HepG2 (cell line): ENCODE measurements around the gene ARHGAP15. TPM values are rescaled to one million over a fixed set of nuclear protein-coding genes. Genes with fewer than 3 reads are reported as not detected.

Experiments used
- ATAC-seq: fragments of 200-7000 bp; cut with Tn5 transposase; 3 replicates; pipeline ENCODE4 v1.9.1; 2020; ENCODE audit warnings: mild to moderate bottlenecking, moderate library complexity
- BruUV-seq: library from RNA; stranded (reverse); fragments of 400-500 nt; replicated peaks from 2 replicates; lab custom pipeline; 2021; lab: Mats Ljungman, UMichigan
- CTCF ChIA-PET: fragments of 300-600 bp; formaldehyde crosslinking; extraction: SDS; loops from one replicate; lab custom pipeline; 2021; ENCODE audit warnings: low total read pairs, inconsistent platforms, low intra/inter-chr PET ratio; lab: Yijun Ruan, JAX
- POLR2A ChIA-PET: fragments of 350-600 bp; sonication (Branson Sonifier 250); formaldehyde crosslinking; loops from one replicate; lab custom pipeline; 2020; ENCODE audit warnings: antibody characterized with exemption, inconsistent platforms; lab: Yijun Ruan, JAX
- DNase-seq: peaks from one replicate; pipeline ENCODE4 v3.0.0-alpha.2; 2015; ENCODE audit warnings: low spot score
- FAIRE-seq: peaks from 3 replicates; lab custom pipeline; 2011; peaks lifted over from hg19 to GRCh38; lab: Jason Lieb, UNC
- H2AFZ ChIP-seq: one replicate; pipeline ENCODE4 v1.6.1; 2011; ENCODE audit warnings: low read length, inconsistent platforms
- H3K27ac ChIP-seq: fragments of 300-600 bp; 3 replicates; pipeline ENCODE4 v1.8.0; 2011; ENCODE audit warnings: mixed run types, mild to moderate bottlenecking, mixed read lengths, low read length, inconsistent platforms; ENCODE audit not compliant: insufficient read depth; ENCODE audit errors: extremely low read length
- H3K27me3 ChIP-seq, 2 experiments: fragments of 200-600 bp in 1 of 2; 2 replicates in 1 of 2; 3 replicates in 1 of 2; pipeline versions ENCODE4 v1.6.0 to v1.8.0; 2011; ENCODE audit warnings: low read length in 2 of 2, mild to moderate bottlenecking in 2 of 2, moderate library complexity in 2 of 2, inconsistent platforms in 1 of 2; ENCODE audit not compliant: insufficient read depth in 2 of 2, control insufficient read depth in 1 of 2
- H3K36me3 ChIP-seq, 2 experiments: fragments of 200-600 bp in 1 of 2; replicated peaks in 1 of 2; 2 replicates in 1 of 2; 3 replicates in 1 of 2; pipeline versions ENCODE4 v1.5.1 to v1.8.0; 2011; ENCODE audit warnings: low read length in 2 of 2, inconsistent platforms in 1 of 2; ENCODE audit not compliant: insufficient read depth in 2 of 2, control insufficient read depth in 1 of 2
- H3K4me1 ChIP-seq: 2 replicates; pipeline ENCODE4 v1.5.1; 2012; ENCODE audit warnings: low read length, inconsistent platforms; ENCODE audit not compliant: insufficient read depth
- H3K4me2 ChIP-seq: 2 replicates; pipeline ENCODE4 v1.6.0; 2011; ENCODE audit warnings: low read depth, low read length, inconsistent platforms
- H3K4me3 ChIP-seq, 3 experiments: fragments of 200-600 bp in 1 of 3; sonication (generic), shearing (Covaris generic) in 1 of 3; replicated peaks in 1 of 3; 2 replicates each; pipeline ENCODE4 v1.5.1; 2011 to 2016; ENCODE audit warnings: low read length in 3 of 3, inconsistent platforms in 2 of 3, low read depth in 2 of 3, mild to moderate bottlenecking in 2 of 3, control low read depth in 1 of 3, mixed read lengths in 1 of 3; ENCODE audit not compliant: insufficient read depth in 1 of 3
- H3K79me2 ChIP-seq: one replicate; pipeline ENCODE4 v1.6.1; 2011; ENCODE audit warnings: low read length, inconsistent platforms; ENCODE audit not compliant: insufficient read depth
- H3K9ac ChIP-seq: 2 replicates; pipeline ENCODE4 v1.6.0; 2011; ENCODE audit warnings: mild to moderate bottlenecking, low read depth, low read length, inconsistent platforms; ENCODE audit not compliant: insufficient read depth
- H3K9me3 ChIP-seq: 2 replicates; pipeline ENCODE4 v1.5.1; 2012; ENCODE audit warnings: mild to moderate bottlenecking, low read length
- H4K20me1 ChIP-seq: 2 replicates; pipeline ENCODE4 v1.6.0; 2011; ENCODE audit warnings: inconsistent platforms, mild to moderate bottlenecking, low read length, moderate library complexity; ENCODE audit not compliant: insufficient read depth
- ATF2 ChIP-seq: sonication (generic); formaldehyde crosslinking; IDR thresholded peaks from 2 replicates; pipeline ENCODE4 v1.4.0; 2020; ENCODE audit warnings: missing genetic modification reagents
- HNRNPUL1 ChIP-seq: fragments of 200-400 bp; formaldehyde crosslinking; IDR thresholded peaks from 2 replicates; pipeline ENCODE4 v1.6.1; 2017; ENCODE audit warnings: low read depth, mild to moderate bottlenecking, low read length, moderate library complexity
- MIER3 ChIP-seq: IDR thresholded peaks from 2 replicates; pipeline ENCODE4 v1.6.1; 2016; ENCODE audit warnings: missing compliant biosample characterization, borderline replicate concordance
- MYC ChIP-seq: sonication (generic); formaldehyde crosslinking; IDR thresholded peaks from 2 replicates; pipeline ENCODE4 v1.9.0; 2021; ENCODE audit warnings: missing genetic modification reagents, borderline replicate concordance
- POLR2G ChIP-seq: fragments of 200-400 bp; formaldehyde crosslinking; IDR thresholded peaks from 2 replicates; pipeline ENCODE4 v1.6.1; 2018; ENCODE audit warnings: mild to moderate bottlenecking, low read depth, low read length, moderate library complexity
- RARA ChIP-seq: IDR thresholded peaks from 2 replicates; pipeline ENCODE4 v1.6.1; 2016; ENCODE audit warnings: missing genetic modification reagents, missing compliant biosample characterization
- SAFB2 ChIP-seq: sonication (generic); formaldehyde crosslinking; IDR thresholded peaks from 2 replicates; pipeline ENCODE4 v1.5.1; 2020; ENCODE audit warnings: missing genetic modification reagents, low read depth, mild to moderate bottlenecking, borderline replicate concordance
- ZBTB2 ChIP-seq: sonication (generic); formaldehyde crosslinking; IDR thresholded peaks from 2 replicates; pipeline ENCODE4 v1.8.0; 2022; ENCODE audit warnings: low read depth, missing genetic modification reagents
- ZFYVE20 ChIP-seq: sonication (generic); formaldehyde crosslinking; IDR thresholded peaks from 2 replicates; pipeline ENCODE4 v1.8.0; 2023; ENCODE audit warnings: low read depth, mild to moderate bottlenecking, moderate library complexity, missing genetic modification reagents, borderline replicate concordance
- ZNF101 ChIP-seq: sonication (generic); formaldehyde crosslinking; IDR thresholded peaks from 2 replicates; pipeline ENCODE4 v1.4.0; 2020; ENCODE audit warnings: mild to moderate bottlenecking, low read depth, missing genetic modification reagents, borderline replicate concordance
- ZNF282 ChIP-seq: fragments of 450-650 bp; IDR thresholded peaks from 2 replicates; pipeline ENCODE4 v1.6.1; 2018; ENCODE audit not compliant: partially characterized antibody
- ZNF3 ChIP-seq: IDR thresholded peaks from 2 replicates; pipeline ENCODE4 v1.7.0; 2017; ENCODE audit warnings: inconsistent platforms
- ZNF326 ChIP-seq: sonication (generic); formaldehyde crosslinking; IDR thresholded peaks from 2 replicates; pipeline ENCODE4 v1.4.0; 2020; ENCODE audit warnings: missing genetic modification reagents, borderline replicate concordance
- ZNF414 ChIP-seq: sonication (generic); formaldehyde crosslinking; IDR thresholded peaks from 2 replicates; pipeline ENCODE4 v1.5.0; 2020; ENCODE audit warnings: missing genetic modification reagents
- ZNF496 ChIP-seq: sonication (generic); formaldehyde crosslinking; IDR thresholded peaks from 2 replicates; pipeline ENCODE4 v1.8.1; 2023; ENCODE audit warnings: mild to moderate bottlenecking, moderate library complexity, missing genetic modification reagents; ENCODE audit not compliant: insufficient replicate concordance
- ZNF619 ChIP-seq: sonication (generic); formaldehyde crosslinking; IDR thresholded peaks from 2 replicates; pipeline ENCODE4 v1.4.0; 2020; ENCODE audit warnings: mild to moderate bottlenecking, missing genetic modification reagents
- WGBS: methylation state at CpG from one replicate; pipeline ENCODE4 v1.1.6; 2017; ENCODE audit warnings: low lambda C conversion rate; 5-methylcytosine and 5-hydroxymethylcytosine counted together
- in situ Hi-C: cut with HindIII; loops from 2 replicates; pipeline ENCODE4 v1.10.0; 2017; ENCODE audit warnings: low pct_unique_long_range_greater_than_20kb; ENCODE audit not compliant: extremely low pct_ligation_motif_present
- intact Hi-C: fragments of 100-400 bp; cut with micrococcal nuclease; formaldehyde crosslinking; loops from one replicate; pipeline ENCODE4 v1.10.0; 2022; ENCODE audit not compliant: unreplicated experiment
- polyA plus RNA-seq, 8 experiments: library from polyadenylated mRNA; depleted of rRNA in 3 of 8; stranded (reverse) in 7 of 8; unstranded in 1 of 8; fragments of >200 nt; fragmentation: Illumina TruSeq in 4 of 8; extraction: Trizol in 4 of 8; gene quantifications; 2 replicates each; pipeline versions ENCODE4 v1.2.1 to v1.2.3, GENCODE V29; 2011 to 2016; ENCODE audit warnings: low read depth in 4 of 8, missing spikeins in 1 of 8, mixed read lengths in 1 of 8; ENCODE audit not compliant: insufficient read depth in 1 of 8
- total RNA-seq, 5 experiments: library from RNA; depleted of rRNA; stranded (reverse); fragments of >200 nt; fragmentation: Illumina TruSeq; extraction: Trizol; gene quantifications; 2 replicates each; pipeline ENCODE4 v1.2.3, GENCODE V29; 2016; ENCODE audit warnings: low read depth in 1 of 5
- TF ChIP-seq, protein P1 (sequence below): sonication (generic); formaldehyde crosslinking; conservative IDR thresholded peaks from 2 replicates; pipeline ENCODE4 v1.4.0; 2020; ENCODE audit warnings: missing genetic modification reagents
- TF ChIP-seq, protein P2 (sequence below): sonication (generic); formaldehyde crosslinking; IDR thresholded peaks from 2 replicates; pipeline ENCODE4 v1.4.0; 2020; ENCODE audit warnings: missing genetic modification reagents

ARHGAP15 gene
- total and polyA plus RNA-seq, 2 of the 13 experiments (the other 11 are each of a cell fraction or from before 2014, with no cell fraction given) = 0.04 TPM; not detected in 1

GRCh38 chr2:143431316-143431715 lies 302.1 kb downstream of the ARHGAP15 start:
- WGBS = 1% methylated on average over 2 of the region's 2 CpGs
- BruUV-seq = no TSS peak
- H3K4me2 ChIP-seq = no peak overlapping the region
- intact Hi-C loops = no loop called here
- H3K9ac ChIP-seq = no peak overlapping the region
- H3K9me3 ChIP-seq = no peaks in the 10 kb centered on the region
- H4K20me1 ChIP-seq = no peaks in the 10 kb centered on the region
- in situ Hi-C loops = no loop called here
- FAIRE-seq = no peak
- H3K27me3 ChIP-seq = no peaks in the 10 kb centered on the region
- no peak overlapping the region for H2AFZ ChIP-seq
- no peak for TF ChIP-seq ZNF101 (CRISPR knock-in tag)
- TF ChIP-seq, protein P1, sequence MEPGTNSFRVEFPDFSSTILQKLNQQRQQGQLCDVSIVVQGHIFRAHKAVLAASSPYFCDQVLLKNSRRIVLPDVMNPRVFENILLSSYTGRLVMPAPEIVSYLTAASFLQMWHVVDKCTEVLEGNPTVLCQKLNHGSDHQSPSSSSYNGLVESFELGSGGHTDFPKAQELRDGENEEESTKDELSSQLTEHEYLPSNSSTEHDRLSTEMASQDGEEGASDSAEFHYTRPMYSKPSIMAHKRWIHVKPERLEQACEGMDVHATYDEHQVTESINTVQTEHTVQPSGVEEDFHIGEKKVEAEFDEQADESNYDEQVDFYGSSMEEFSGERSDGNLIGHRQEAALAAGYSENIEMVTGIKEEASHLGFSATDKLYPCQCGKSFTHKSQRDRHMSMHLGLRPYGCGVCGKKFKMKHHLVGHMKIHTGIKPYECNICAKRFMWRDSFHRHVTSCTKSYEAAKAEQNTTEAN (CRISPR knock-in tag) = no peak
- TF ChIP-seq ZBTB2 = no peak
- TF ChIP-seq ZNF326 (CRISPR knock-in tag) = no peak
- TF ChIP-seq MIER3 (CRISPR knock-in tag) = no peak
- no peak for TF ChIP-seq MYC (CRISPR knock-in tag)
- TF ChIP-seq HNRNPUL1 = no peak
- no peak for TF ChIP-seq SAFB2 (CRISPR knock-in tag)
- TF ChIP-seq, protein P2, sequence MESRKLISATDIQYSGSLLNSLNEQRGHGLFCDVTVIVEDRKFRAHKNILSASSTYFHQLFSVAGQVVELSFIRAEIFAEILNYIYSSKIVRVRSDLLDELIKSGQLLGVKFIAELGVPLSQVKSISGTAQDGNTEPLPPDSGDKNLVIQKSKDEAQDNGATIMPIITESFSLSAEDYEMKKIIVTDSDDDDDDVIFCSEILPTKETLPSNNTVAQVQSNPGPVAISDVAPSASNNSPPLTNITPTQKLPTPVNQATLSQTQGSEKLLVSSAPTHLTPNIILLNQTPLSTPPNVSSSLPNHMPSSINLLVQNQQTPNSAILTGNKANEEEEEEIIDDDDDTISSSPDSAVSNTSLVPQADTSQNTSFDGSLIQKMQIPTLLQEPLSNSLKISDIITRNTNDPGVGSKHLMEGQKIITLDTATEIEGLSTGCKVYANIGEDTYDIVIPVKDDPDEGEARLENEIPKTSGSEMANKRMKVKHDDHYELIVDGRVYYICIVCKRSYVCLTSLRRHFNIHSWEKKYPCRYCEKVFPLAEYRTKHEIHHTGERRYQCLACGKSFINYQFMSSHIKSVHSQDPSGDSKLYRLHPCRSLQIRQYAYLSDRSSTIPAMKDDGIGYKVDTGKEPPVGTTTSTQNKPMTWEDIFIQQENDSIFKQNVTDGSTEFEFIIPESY = no peak
- TF ChIP-seq ZNF3 (CRISPR knock-in tag) = no peak
- TF ChIP-seq POLR2G = no peak
- TF ChIP-seq ZNF282 = no peak
- TF ChIP-seq ZNF496 (CRISPR knock-in tag) = no peak
- TF ChIP-seq ZNF619 (CRISPR knock-in tag) = no peak
- TF ChIP-seq ATF2 (CRISPR knock-in tag) = no peak
- TF ChIP-seq ZFYVE20 (CRISPR knock-in tag) = no peak
- TF ChIP-seq ZNF414 = no peak
- TF ChIP-seq RARA (CRISPR knock-in tag) = no peak
- no peaks in the 10 kb centered on the region for H3K79me2 ChIP-seq
- H3K36me3 ChIP-seq = no peaks in the 10 kb centered on the region
- H3K27ac ChIP-seq = no peak overlapping the region
- DNase-seq = no peak
- H3K4me3 ChIP-seq = no peak overlapping the region
- CTCF ChIA-PET = no interaction called here
- no peak for ATAC-seq
- no peaks in the 10 kb centered on the region for H3K4me1 ChIP-seq
- POLR2A ChIA-PET = no interaction called here
